NCI-H1694 (cell line): ENCODE data around the gene FOXJ1.

Source experiments
- DNase-seq: peaks from one replicate; lab custom pipeline; 2025; lab: John Stamatoyannopoulos, UW

Gene FOXJ1

DNA sequence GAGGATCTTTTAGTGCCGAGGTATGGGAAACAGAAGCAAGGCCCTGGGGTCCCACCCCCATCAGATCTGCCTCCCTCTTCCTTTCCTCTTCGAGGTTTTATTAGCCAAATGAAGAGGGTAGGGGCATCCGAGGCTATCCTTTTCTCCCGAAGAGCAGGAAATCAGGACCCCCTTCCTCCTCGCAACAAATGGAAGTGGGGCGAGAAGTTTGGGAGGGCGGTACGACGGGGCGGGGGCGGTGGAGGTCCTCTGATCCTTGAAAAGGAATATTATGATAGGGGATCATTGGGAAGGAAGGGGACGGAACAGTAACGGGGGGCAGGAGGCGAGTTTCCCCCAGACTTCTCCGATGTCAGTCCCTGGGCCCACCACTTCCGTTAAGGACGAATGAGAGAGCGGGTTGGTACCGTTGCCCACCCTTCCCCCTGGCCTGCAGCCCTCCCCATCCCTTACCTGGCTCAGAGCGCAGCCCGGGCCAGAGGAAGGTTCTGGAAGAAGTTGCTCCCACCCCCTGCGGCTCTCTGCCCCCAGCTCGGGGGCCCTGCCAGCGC lies 309 bp downstream of the FOXJ1 start:
- DNase-seq: no peak

DNA sequence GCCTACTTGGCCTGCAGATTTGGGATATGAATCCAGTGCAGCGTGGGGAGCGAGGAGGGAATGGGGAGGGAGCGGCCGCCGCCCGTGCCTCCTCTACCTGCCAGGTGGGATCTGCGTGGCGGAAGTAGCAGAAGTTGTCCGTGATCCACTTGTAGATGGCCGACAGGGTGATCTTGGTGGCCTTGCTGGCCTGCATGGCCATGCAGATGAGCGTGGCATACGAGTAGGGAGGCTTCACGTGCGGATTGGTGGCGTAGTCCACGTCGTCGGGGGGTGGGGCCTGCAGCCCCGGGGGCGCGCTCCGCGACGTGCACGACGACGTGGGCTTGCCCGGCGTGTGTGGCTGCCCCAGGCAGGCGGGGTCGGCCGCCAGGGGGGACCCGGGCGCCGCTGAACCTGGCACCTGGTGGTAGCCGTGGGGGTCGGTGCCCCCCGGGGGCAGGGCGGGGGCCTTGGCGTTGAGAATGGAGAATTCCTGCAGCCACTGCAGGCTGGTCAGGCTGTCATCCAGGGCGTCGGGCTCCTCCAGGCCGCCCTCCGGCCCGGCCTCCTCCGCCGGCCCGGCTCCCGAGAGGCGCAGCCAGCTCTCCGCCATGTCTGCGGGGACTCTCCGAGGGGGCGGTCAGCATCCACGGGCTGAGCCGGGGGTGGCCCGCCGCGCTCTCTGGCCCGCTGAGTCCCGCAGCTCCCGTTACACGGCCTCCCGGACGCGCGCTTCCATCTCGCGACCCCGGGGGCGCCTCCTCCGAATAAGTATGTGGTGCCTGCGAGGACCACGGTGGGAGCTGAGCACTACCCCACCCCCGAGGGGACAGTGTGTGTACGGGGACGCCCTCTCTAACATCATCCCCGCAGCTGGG lies 1.0 kb downstream of the FOXJ1 start:
- DNase-seq: no peak

DNA sequence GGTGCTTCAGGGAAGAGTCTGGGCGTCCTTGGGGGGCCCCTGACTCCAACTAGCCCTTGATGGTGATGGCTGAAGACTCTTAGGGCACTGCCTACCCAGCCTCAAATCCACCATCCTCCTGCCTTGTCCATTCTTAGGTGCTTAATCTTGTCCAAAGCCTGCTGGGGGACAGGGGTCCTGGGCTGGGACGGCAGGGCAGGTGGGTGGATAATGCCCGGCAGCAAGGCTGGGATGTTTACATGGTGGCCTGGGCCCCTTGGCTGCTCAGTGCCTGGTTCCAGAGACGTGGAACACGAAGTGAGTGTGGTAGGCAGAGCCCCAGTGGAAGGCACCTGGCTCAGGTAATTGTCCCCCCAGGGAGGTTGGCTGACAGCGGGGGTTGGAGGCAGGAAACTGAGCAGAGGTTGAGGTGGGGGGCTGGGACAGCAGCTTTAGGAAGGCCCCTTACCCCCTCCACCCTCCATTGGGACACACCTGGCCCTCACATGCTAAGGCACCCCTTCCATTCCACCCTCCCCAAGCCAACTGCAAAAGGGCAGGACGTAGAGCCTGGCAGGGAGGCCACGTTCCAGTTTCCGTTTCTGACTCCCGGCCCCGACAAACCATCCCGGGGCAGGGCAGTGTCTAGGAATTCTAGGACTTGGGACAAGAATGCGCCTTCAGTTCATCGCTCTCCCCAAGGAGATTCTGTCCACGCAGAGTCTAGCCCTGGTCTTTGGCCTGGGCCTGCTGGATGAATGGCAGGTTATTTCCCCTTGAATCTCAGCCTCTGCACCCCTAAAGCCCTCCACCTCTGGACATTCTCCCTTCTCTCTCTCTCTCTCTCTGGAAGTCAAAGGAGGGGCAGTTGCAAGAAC lies 1.9 kb downstream of the FOXJ1 start:
- DNase-seq: no peak

DNA sequence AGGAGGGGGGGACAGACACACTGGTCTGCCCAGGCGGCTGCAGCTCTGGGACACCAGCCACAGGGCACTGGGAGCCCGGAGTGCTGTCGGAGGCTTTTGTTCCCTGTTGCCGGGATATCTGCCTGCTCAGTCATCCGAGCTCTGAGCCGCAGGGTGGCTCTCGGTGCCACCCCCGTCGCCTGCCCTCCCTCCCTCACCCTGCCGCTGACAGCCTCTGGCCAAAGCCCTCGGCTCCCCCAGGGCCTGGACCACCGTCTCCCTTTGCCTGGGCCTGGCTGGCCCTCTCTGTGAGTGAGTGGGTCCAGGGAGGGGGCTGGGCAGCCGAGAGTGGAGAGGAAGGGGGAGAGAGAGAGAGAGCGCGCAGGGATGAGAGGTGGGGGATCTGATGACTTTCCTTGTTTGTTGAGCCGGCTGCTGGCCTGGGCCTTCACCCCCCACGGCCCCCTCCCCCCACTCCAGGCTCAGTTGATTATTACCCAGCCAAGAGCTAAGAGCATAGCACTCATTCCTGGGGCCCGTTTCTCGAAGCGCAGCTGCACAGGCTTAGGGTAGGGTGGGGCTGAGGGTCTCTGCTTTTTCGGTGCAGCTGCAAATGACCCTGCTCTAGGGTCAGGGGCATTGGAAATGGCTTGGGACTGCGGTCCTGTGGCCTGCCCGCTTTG lies 2.7 kb downstream of the FOXJ1 start:
- DNase-seq: no peak

DNA sequence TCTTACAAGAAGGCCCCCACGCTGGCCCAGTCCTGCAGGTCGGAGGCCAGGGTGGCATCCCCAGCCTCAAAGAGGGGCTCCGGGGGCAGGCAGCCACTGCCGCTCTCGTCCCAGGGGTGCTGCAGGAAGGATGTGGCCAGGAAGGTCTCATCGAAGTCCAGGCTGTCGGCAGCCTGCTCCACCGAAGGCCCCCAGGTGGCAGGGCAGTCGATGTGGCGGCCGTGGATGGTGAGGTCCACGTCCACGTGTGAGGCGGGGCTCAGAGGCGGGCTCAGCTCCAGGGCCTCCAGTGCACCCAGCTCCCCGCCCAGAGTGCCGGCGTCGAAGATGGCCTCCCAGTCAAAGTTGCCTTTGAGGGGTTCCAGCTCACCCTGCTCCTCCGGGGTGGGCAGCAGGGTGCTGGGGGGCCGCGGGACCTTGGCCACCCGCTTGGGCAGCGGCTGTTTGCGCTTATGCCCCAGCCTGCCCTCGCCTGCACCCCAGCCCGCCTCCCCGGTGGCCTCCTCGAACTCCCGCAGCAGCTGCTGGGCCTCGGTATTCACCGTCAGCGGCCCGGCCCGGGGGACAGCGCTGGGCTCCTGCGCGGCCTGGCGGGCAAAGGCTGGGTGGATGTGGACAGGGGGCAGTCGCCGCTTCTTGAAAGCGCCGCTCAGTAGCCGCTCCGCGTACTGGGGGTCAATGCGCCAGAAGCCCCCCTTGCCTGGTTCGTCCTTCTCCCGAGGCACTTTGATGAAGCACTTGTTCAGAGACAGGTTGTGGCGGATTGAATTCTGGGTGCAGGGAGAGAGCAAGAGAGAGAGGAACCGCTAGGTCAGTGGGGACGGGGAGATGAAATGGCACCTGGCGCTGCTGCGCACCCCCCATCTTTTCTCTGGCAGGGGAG lies 3.5 kb downstream of the FOXJ1 start:
- no peak for DNase-seq

DNA sequence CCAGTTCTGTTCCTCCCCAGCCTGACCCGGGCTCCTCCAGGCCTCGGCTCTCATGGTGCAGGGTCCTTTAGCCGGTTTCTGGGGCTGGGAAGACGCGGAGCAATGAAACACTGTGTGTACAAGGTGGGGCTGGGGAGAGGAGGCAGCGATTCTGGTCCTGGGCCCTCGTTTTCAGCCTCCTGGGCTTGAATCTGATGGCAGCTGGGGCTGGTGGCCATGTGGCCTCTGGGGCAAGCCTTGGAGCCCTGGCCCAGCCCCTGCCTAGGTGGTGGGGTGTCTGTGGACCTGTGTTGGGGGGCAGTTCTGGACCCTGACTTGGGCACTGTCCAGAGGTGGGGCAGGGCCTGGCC lies 4.1 kb downstream of the FOXJ1 start:
- DNase-seq: no peak

DNA sequence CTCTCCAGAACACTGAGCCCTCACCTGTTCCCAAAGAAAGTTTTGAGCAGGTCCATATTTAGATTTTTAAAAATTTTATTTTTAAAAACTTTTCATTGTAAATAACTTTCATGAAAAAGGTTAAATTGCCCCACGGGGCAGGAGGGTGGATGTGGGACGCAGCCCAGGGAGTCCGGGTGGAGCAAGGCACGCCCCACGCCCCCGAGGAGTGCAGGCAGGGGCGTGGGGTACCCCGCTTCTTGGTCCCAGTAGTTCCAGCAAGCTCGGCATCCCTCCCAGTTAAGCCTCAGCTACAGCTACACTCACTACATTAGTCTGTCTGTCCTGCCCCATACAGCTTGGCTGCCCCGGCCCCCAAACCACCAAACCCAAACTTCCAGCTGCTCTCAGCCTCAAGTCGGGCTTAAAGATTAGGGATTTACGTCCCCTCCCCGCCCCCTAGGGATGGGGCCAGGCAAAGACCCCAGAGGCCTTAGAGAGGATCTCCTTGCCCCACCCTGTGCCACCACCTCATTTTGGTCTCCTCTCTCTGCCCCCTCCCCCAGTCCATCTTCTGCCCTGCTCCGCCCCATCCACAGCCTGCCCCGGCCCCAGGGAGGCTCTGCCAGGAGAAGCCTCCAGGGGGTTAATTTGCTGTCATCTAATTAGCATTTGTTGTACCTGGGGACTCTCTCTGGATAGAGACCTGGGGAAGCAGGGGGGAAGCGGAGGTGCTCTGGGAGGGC lies 4.6 kb downstream of the FOXJ1 start:
- no peak for DNase-seq

DNA sequence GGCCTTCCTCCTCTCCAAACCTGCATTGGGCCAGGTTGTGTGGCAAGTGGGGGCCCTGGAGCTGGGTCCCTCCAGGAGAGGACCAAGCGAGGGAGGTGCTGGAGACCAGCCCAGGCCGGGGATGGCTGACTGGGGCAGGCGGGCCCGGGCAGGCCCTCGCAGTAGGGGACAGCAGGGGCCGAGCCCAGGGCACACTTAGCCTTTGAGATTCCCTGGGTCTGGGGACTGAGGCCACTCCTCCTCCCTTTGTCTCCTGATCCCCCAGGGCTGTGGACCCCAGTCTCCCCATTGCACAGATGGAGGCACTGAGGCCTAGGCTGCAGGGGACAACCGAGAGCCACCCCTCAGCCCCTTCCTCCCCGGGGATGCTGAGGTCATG lies 5.2 kb downstream of the FOXJ1 start:
- no peak for DNase-seq

DNA sequence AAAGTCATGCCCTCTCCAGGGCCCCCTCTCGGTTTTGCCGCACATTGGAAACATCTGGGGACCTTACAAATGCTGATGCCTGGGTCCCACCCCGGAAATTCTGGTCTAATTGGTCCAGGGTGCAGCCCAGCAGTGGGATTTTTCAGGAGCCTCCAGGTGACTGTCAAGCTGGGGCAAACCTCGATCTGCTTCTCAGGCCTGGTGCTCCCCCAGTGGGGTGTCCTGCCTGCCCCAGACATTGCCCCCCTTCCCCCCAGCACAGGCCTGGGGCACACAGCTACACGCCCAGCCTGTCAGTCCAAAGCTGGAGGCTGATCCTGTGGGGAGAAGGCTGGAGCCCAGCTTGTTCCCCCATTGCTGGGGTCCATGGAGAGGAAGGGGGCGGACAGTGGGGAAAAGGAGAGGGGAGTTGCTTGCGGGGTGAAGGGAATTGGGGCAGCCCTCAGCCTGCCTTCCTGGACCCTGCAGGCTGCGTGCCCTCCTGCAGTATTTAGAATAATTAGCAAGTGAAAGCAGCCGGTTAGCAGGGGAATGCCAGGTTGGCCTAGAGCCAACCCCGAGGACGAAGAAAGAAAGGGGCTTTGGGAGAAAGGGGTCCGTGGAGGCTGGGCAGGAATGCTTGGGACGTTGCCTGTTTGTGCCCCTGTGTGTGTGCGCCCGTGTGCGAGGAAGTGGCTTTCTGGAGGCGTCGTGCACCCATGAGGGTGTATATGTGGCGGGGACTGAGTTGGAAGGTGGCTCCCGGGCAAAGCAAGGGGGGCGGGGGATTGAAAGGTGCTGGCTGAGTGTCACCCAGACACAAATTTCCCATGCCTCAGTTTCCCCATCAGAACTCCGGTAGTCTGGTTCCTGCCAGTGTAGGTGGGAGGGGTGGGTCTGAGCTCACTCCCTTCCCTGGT lies 5.9 kb downstream of the FOXJ1 start:
- no peak for DNase-seq

DNA sequence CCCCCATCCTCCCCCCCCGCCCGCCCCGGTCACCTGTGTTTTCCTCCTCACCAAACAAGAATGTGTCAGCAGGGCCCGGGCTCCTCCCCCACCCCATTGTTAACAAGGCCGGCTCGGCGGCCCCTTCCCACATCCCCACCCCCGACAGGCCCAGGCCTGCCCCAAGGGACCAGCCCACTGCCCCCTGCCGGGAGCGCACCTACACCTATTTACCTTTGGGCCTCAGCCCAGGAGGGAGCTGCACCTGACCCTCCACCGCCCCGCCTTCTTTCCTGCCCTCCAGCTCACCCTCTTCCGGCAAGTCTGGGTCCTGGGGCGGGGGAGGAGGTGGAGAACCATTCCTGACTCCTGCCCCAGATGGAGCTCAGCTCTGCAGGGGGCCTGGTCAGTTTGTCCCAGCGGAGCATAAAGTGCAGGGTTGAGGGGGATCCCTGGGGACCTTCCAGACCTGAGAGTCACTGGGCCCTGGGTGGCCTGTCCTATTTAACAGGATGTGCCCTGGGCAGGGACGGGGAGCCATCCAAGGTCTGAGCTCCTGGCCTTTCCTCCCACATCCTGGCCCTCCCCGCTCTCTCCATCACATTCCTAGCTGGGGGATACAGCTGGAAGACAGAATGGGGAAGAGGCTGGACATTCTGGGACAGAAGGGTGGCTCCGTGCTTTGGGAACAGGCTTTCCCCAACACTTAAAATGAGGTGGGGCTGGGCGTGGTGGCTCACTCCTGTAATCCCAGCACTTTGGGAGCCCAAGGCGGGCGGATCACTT lies 8.3 kb downstream of the FOXJ1 start:
- no peak for DNase-seq

DNA sequence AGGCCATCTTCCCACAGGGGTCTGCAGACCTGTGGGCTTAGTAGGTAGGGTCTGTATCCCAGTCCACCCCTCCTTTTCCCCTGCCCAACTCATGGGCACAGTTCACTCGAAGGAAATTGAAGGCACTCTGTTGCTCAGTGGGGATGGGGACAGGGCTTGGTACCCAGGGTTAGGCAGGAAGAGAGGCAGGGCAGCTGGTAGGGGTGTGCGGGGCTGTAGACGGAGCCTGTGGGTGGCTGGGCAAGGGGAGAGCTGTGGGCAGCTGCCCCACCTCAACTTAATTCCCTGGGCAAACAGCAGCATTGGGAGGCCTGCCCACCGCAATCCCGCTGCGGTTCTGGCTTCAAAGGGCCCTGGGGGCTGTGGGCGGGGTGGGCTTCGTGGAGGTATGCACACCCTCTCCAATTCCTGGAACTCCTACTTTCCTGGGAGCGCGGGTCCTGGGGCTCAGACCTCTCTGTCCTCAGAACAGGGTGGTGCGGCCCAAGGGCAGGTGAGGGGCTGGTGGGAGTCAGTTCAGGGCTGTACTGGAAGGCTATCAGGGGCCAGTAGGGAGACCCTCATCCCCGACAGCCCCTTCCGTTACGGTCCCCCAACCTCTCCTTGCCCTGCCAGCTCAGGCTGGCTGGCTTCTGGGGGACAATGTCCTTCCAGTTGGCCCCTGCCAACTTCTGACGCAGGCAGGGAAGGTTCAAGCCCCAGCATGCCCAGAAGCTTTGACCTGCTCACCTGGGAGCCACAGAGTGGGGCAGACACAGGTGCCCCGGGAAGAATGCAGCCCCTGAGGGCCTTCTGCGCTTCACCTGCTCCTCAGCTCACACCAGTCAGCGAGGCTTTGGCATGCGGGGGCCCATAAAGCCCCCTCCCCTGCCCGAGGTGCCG lies 9.1 kb downstream of the FOXJ1 start:
- no peak for DNase-seq

DNA sequence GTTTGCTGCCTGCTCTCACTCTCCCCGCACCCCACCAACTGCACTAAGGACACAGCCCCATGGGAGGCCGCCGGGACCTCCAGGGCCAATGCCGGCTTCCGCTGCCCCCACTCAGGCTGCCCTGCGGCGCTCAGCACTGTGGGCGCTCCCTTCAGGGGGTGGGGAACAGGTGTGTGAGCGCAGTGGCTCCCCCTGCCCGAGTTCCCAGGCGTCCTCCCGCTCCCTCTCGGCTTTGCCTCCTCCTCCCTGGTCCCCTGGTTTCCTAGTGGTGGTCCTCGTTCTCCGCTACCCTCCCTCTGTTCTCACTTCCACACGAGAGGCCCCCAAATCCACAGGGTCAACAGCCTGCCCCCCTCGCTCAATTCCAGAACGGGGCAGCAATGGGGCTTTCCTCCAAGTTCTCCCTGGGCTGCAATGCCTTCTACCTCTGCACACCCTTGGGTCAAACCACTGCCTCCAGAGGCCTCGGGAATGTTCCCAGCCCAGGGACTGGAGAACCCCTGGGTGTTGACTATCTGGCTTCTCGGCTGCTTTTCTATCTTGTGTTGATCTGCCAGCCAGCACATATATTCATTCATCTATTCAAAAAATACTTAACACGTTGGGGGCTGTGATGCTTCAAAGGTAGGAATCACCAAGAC lies 9.9 kb downstream of the FOXJ1 start:
- DNase-seq: no peak

DNA sequence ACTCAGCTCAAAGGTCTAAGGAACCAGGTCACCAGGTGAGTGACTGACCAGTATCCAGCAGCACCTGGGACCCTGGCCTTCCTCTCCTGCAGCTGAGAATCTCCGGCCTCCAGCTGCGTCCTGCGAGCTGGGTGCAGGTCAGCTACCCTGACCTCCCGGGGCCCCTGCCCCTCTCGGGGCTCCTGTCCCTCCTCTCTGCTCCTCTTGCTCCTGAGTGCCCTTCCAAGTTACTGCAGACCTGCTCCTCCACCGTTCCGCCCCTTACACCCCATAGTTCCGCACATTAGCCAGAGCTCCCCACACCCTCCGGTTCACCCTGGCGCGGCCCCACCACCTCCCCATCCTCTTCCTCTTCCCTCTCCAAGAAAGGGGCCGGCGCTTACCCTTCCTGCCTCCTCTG lies 10.6 kb downstream of the FOXJ1 start:
- no peak for DNase-seq

DNA sequence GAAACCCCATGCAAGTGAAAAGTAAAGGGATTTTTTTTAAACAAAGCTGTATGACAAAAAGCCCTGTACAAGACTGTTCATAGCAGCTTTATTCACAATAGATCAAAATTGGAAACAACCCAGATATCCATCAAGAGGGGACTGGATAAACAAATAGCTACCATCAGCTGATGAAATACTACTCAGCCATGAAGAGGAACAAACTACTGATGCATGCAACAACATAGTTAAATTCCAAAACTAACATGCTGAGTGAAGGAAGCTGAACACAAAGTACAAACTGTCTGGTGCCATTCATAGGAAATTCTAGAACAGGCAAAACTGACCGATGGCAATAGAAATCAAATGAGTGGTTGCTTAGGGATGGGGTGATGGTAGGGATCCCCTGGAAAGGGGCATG lies 15.1 kb downstream of the FOXJ1 start:
- DNase-seq: no peak

DNA sequence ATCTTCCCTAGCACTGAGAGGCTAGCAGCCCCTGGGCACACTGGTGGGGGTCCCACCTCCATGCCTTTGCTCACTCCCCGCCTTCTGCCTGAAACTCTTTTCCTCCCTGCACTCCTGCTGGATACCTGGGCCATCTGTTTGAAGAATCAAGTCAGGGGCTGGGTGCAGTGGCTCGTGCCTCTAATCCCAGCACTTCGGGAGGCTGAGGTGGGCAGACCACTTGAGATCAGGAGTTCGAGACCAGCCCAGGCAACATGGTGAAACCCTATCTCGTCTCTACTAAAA lies 15.7 kb downstream of the FOXJ1 start:
- DNase-seq: no peak

DNA sequence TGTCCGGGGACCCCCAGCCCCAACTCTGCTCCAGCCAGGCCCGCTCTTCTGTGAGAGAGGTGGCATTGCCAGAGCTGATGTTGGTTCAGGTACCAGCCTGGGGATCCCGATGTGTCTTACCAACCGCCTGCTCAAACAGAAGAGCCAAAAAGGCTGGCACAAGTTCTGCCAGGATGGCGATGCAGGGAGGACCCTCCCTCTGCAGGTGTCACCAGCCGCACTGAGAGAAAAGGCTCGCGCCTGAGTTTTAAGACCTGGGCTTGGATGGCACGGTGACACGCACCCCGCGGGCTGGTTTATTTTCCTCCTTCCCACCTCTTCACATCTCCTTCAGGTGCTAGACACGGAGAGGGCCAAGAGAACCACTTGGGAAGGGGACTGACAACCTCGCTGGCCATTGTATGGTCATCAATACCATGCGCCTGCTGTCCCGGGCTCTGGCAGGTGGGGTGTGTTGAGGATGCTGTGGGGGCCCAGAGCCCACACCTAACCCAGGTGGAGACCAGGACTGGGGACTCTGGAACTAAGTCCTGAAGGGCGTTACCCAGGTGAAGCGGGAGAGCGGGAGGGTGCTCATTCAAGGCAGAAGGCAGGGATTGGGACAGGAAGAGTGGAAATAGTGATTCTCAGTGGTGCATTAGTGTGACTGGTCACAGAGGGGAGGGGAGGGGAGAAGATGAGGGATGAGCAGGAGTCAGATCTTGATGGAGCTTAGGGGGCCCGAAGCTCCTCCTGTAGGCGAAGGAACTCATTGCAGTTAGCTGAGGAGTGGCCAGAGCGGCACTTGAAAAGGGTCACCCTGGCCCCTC lies 16.3 kb downstream of the FOXJ1 start:
- no peak for DNase-seq
